Esophagus muscularis mucosa (tissue), 4 donors: Measurements from ENCODE around the gene RPGRIP1L. TPM values are rescaled to one million over a fixed set of nuclear protein-coding genes. Genes with fewer than 3 reads are reported as not detected.

Source experiments
- DNase-seq: peaks from one replicate; pipeline ENCODE4 v3.0.0-alpha.2; 2017; ENCODE audit errors: extremely low spot score
- H3K27ac ChIP-seq, 4 donors: fragments of 200-600 bp; sonication (generic); replicated peaks in 1 of 4; 1 replicate in 3 of 4; 2 replicates in 1 of 4; pipeline ENCODE4 v1.5.1; 2016 to 2019; ENCODE audit warnings: mild to moderate bottlenecking in 1 of 4
- H3K27me3 ChIP-seq, 4 donors: fragments of 200-600 bp; sonication (generic); one replicate each; pipeline versions ENCODE4 v1.5.1 to v1.6.0; 2016 to 2019
- H3K36me3 ChIP-seq, 4 donors: fragments of 200-600 bp; sonication (generic); one replicate each; pipeline ENCODE4 v1.5.1; 2016 to 2019
- H3K4me1 ChIP-seq, 4 donors: fragments of 200-600 bp; sonication (generic); one replicate each; pipeline ENCODE4 v1.5.1; 2016 to 2019
- H3K4me3 ChIP-seq, 4 donors: fragments of 200-600 bp; sonication (generic); 1 replicate in 2 of 4; 2 replicates in 2 of 4; pipeline ENCODE4 v1.5.1; 2016 to 2019; ENCODE audit warnings: mild to moderate bottlenecking in 4 of 4, moderate library complexity in 1 of 4
- H3K9me3 ChIP-seq, 4 donors: fragments of 200-600 bp; sonication (generic); 1 replicate in 3 of 4; 2 replicates in 1 of 4; pipeline ENCODE4 v1.5.1; 2016 to 2019
- CTCF ChIP-seq, 3 experiments: fragments of 200-600 bp in 2 of 3; fragments of 450-650 bp in 1 of 3; sonication (generic) in 2 of 3; IDR thresholded peaks; one replicate each; pipeline ENCODE4 v1.5.1; 2017 to 2019; ENCODE audit warnings: antibody characterized with exemption in 3 of 3, mild to moderate bottlenecking in 2 of 3, moderate library complexity in 1 of 3
- EP300 ChIP-seq: sonication (generic); formaldehyde crosslinking; IDR thresholded peaks from one replicate; pipeline ENCODE4 v1.6.1; 2017; ENCODE audit warnings: antibody characterized with exemption
- POLR2A ChIP-seq: fragments of 450-650 bp; IDR thresholded peaks from one replicate; pipeline ENCODE4 v1.6.1; 2017; ENCODE audit warnings: antibody characterized with exemption, moderate library complexity, mild to moderate bottlenecking, low read depth
- POLR2AphosphoS5 ChIP-seq, 2 donors: sonication (generic); formaldehyde crosslinking; IDR thresholded peaks; one replicate each; pipeline ENCODE4 v1.6.1; 2017; ENCODE audit warnings: antibody characterized with exemption in 2 of 2
- WGBS: methylation state at CpG from one replicate; pipeline ENCODE4 v1.1.5; 2018; 5-methylcytosine and 5-hydroxymethylcytosine counted together
- intact Hi-C: fragments of 100-400 bp; cut with DNase I; formaldehyde crosslinking; loops from one replicate; pipeline ENCODE4 v1.15.1; 2023
- total RNA-seq, 4 donors: library from RNA; depleted of rRNA; stranded (reverse); fragments of >200 nt; gene quantifications; one replicate each; pipeline versions ENCODE4 v1.1.0 to v1.2.1, GENCODE V29; 2016

Gene RPGRIP1L
- total RNA-seq, 4 donors from 2014 or later = 2.3 to 4.3 (median 4.0) TPM

- H3K4me3 ChIP-seq = no peak overlapping the region
- peaks cover 0 to 19% (median 4%) of the 10 kb centered on the region in 4 donors for H3K36me3 ChIP-seq
- no peak overlapping the region for H3K27ac ChIP-seq
- H3K4me1 ChIP-seq = no peaks in the 10 kb centered on the region
- DNase-seq = no peak
- H3K27me3 ChIP-seq = no peaks in the 10 kb centered on the region
- intact Hi-C loops = no loop called here
- TF ChIP-seq POLR2A = no peak
- TF ChIP-seq CTCF (IDR thresholded peaks at IDR 0.05) = no peak
- no peak for TF ChIP-seq POLR2AphosphoS5 (IDR thresholded peaks at IDR 0.05)
- TF ChIP-seq EP300 = no peak
- H3K9me3 ChIP-seq = no peaks in the 10 kb centered on the region
- WGBS = 89% methylated on average over 4 of the region's 4 CpGs
Measured at GRCh38 chr16:53601961-53602360, 101.7 kb downstream of the RPGRIP1L start.

- intact Hi-C loops = no loop called here
- 97% methylated on average over 1 of the region's 1 CpG for WGBS
- no peak for TF ChIP-seq POLR2AphosphoS5 (IDR thresholded peaks at IDR 0.05)
- TF ChIP-seq EP300 = no peak
- no peak for TF ChIP-seq POLR2A
- no peak for TF ChIP-seq CTCF (IDR thresholded peaks at IDR 0.05)
Measured at GRCh38 chr16:53600616-53601015, 103.0 kb downstream of the RPGRIP1L start.

GRCh38 chr16:53600126-53600525, 103.5 kb downstream of the RPGRIP1L start:
- Histone ChIP-seq H3K9me3 (peaks cover 0 to 15% (median 3%) of the 10 kb centered on the region in 4 donors), H3K4me1 (no peaks in the 10 kb centered on the region), H3K27ac (no peak overlapping the region), H3K27me3 (no peaks in the 10 kb centered on the region), H3K4me3 (no peak overlapping the region), H3K36me3 (peaks cover 0 to 19% (median 2%) of the 10 kb centered on the region in 4 donors)
- TF ChIP-seq CTCF (IDR thresholded peaks at IDR 0.05) (no peak), POLR2A (no peak), POLR2AphosphoS5 (IDR thresholded peaks at IDR 0.05) (no peak), EP300 (no peak)
- no peak for DNase-seq
- WGBS = 59% methylated on average over 3 of the region's 3 CpGs
- intact Hi-C loops = no loop called here

More at GRCh38 chr16:53600616-53601015, 103.0 kb downstream of the RPGRIP1L start:
- Histone ChIP-seq H3K36me3 (peaks cover 0 to 19% (median 4%) of the 10 kb centered on the region in 4 donors), H3K27me3 (no peaks in the 10 kb centered on the region), H3K27ac (no peak overlapping the region), H3K4me3 (no peak overlapping the region), H3K4me1 (no peaks in the 10 kb centered on the region), H3K9me3 (peaks cover 0 to 11% (median 2%) of the 10 kb centered on the region in 4 donors)
- no peak for DNase-seq

GRCh38 chr16:53599548-53599947, 104.1 kb downstream of the RPGRIP1L start:
- DNase-seq = no peak
- intact Hi-C loops = no loop called here
- Histone ChIP-seq H3K4me1 (no peaks in the 10 kb centered on the region), H3K4me3 (no peak overlapping the region), H3K36me3 (peaks cover 0 to 17% (median 0%) of the 10 kb centered on the region in 4 donors), H3K27me3 (no peaks in the 10 kb centered on the region), H3K9me3 (peaks cover 0 to 21% (median 6%) of the 10 kb centered on the region in 4 donors), H3K27ac (no peak overlapping the region)
- no peak for TF ChIP-seq EP300
- no peak for TF ChIP-seq POLR2AphosphoS5 (IDR thresholded peaks at IDR 0.05)
- TF ChIP-seq CTCF (IDR thresholded peaks at IDR 0.05) = no peak
- TF ChIP-seq POLR2A = no peak
- 92% methylated on average over 5 of the region's 5 CpGs for WGBS
